GM19395 (cell line): ENCODE data around the gene LRRN2.
"Not testable (repeated sequence)": the region's sequence is repeated elsewhere in the genome, so short reads cannot be mapped to it uniquely, and the experiment has no call there.

Experiments
- ATAC-seq: cut with Tn5 transposase; IDR thresholded peaks from one replicate; pipeline ENCODE4 v1.9.1; 2021; ENCODE audit warnings: mild to moderate bottlenecking, moderate library complexity; ENCODE audit not compliant: unreplicated experiment

Gene LRRN2

GRCh38 chr1:204578867-204579664 is 106.5 kb downstream of the LRRN2 start:
- ATAC-seq = peak; percentile 86

- ATAC-seq = peak; percentile 7
Observed at GRCh38 chr1:204577794-204578478, 107.6 kb downstream of the LRRN2 start.

- ATAC-seq = no peak
Observed at GRCh38 chr1:204576422-204576821, 109.1 kb downstream of the LRRN2 start.

DNA sequence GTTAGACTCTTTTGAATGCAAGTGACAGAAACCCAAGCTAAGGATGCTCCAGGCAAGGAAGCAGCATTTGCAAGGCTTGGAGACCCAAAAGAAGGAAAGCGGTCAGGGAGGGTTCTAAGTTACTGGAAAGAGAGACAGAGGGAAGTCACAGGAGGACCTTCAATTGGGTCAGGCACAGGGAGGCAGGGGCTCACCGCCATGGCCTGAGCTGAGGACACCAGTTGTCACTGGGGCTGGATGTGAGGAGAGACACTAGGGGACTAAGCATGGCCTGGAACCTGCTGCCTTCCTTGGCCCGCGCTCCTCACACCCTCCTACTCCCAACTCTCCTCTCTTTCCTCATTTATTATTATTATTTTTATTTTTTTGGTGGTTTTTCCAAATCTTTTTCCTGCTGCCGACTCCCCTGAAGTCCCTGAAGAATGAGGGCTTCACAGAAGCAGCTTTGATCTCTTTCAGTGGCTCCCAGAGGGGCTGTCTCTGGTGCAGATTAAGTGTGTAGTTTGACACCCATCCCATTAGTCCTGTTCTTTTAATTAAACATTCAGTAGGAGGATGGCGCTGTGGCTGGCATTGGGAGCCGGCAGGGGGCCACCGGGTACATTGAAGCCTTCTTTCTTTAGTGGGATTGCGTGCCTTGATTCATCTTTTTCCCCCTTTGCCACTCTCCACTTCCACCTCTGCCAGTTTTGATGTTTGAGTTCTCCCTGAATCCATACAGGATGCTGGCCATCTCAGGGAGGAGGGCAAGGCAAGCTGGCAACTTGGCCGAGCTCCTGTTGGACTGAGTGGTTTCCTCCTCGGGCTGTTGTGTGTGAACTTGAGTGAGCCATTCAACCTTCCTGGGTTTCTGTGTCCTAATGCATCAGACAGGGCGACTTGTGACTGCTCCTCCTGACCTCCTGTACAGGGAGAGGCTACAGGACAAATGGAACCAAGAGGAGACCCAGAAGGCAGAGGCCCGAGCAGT is 110.0 kb downstream of the LRRN2 start:
- no peak for ATAC-seq

GRCh38 chr1:204574865-204575163 is 110.7 kb downstream of the LRRN2 start:
- no peak for ATAC-seq

DNA sequence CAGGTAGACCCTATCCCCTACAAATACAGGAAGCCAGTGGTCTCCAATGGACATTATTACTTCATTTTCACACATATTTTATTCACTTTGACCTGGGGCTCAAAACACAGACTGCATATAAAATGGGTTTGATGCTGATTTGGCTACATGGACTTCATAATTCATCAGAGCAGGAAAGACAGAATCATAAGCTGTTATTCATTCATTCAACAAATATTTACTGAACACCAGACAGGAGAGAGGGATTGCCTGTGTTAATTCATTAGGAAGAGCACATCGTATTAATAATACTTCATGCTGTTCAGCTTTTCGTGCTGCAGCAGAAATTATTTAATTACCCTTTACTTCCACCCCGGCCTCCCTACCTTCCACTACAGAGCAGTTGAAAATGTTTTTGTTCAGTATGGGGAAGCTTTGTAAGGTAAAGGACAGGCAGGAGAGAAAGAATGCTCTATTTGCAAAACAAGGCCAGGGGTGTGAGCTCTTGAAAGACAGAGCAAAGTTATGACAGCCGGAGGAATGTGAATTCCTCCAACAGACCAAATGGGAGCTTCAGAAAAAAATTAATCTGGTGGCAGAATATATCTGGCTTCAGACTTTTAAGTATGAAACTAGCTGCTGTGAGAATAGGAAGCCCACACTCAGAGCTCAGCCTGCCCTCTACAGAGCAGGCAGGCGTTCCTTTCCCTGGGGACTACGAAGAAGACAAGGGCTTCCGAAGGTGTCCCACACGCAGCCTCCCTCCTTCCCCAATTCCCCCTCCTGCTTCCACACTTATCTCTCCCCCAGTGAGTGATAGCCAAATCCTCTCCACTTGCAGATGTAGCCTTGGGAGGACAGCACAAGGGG is 111.3 kb downstream of the LRRN2 start:
- ATAC-seq = no peak

DNA sequence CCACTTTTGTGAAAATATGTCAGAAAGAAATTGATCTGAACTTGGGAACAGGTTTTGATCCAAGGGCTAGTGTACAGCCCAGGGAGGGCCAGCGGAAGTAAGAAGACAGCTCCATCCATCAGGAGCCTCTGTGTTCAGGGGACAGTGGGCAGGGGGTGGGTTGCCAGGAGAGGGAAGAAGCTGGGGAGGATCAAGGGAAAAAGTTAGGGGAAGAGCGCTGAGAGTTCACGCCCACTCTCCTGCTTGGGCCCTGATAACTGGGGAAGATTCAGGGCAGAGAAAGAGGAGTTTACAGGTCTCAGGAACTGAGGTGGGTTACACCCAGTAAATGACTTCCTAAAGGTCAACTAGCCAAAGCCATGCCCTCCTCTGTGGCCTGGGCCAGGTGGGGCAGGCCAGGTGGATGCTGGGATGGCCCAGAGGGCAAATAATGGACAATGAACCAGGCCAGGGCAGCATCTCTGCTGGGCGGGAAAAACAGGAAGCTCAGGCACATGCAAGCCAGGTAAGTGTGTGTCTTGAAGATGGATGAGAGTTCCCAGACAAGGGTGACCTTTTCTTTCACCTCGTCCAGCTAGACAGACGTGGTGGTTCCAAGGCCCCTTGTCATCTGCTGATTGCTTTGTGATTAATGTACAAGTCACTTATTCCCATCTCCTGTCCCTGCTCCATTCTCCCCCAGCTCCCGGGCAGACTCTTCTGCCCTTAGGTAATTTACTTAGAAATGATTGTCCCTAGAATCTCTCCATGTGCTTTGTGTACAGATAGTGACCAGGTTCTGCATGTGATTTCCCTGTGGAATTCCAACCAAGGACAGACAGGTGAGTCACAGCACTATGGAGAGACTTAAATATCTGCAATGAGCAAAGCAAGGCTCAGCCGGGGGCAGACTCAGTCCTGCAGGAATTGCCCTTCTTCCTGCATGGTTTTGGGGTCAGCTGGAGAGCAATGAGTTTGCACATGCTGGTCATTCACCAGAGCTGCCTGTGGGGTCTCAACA is 112.3 kb downstream of the LRRN2 start:
- no peak for ATAC-seq

DNA sequence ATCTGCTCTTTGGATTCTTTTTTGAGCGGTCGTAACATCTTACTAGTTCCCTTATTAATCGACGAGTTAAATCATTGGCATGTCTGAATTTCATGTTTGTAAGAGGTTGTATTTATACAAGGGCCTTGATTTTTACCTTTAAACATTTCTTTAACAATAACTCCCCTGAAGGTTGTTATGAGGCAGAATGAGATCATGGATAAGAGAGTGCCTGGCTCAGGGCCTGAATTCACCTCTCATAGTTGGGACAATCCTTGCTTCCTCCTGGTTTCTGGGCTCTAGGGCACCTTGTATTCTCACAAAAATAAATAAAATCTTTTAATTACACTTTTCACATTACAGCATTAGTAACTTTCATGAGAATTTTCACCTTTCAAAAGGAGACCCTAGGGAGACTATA is 113.9 kb downstream of the LRRN2 start:
- no peak for ATAC-seq

- ATAC-seq = no peak
Observed at GRCh38 chr1:204571128-204571527, 114.4 kb downstream of the LRRN2 start.

DNA sequence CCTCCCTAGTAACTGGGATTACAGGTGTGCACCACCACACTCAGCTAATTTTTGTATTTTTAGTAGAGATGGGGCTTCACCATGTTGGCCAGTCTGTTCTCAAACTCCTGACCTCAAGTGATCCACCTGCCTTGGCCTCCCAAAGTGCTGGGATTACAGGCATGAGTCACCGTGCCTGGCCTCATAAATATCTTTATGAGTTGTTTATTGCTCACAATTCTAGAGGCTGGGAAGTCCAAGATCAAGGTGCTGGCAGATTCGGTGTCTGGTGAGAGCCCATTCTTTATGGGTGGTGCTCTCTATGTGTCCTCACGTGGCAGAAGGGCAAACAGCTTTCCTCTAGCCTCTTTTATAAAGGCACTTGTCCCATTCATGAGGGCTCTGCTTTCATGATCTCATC is 115.5 kb downstream of the LRRN2 start:
- ATAC-seq = not testable (repeated sequence)

GRCh38 chr1:204569478-204569877 is 116.1 kb downstream of the LRRN2 start:
- no peak for ATAC-seq

DNA sequence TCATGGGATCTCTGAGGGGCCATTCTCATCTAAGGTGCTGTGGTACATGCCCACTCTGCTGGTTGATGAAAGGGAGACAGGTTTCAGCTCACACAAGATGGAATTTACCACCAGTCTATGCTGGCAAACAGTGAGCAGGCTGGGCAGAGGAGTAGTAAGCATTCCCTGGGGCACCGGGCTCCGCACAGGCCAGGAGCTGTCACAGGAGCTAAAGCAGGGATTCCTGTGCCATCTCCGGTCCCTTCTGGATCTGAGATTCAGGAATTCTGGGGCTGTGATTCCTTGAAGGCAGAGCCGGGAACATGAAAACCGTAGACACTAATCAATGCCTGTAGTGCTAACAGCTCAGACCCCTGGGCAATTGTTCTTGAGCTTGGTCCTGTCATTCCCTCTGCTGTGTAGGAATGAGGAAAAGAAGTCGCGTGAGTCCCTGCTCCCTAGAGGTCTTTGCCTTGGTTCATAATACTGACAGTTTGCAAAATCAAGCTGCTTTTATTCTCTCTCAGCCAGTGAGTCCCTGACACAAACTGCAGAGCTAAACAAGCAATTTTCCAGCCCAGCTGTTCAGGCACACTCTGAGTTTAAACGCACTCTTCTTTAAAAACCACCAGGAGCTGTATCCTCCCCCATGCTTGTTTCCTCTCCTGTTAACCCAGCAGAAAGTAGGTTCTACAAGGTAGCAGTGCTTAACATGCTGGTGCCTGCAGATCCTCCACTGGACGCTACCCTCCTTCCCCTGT is 116.8 kb downstream of the LRRN2 start:
- no peak for ATAC-seq
